Suppressor macrophage (primary cell): ENCODE measurements around the gene GRPEL2.

Experiments
- DNase-seq, 4 experiments: peaks; one replicate each; pipeline ENCODE4 v3.0.0-alpha.2; 2020 to 2022

GRPEL2 gene

GRCh38 chr5:149319174-149319573 lies 26.1 kb upstream of the GRPEL2 start:
- DNase-seq: no peak

- DNase-seq: peak in 1 of 4 experiments; percentile 29
Measured at GRCh38 chr5:149320791-149321330, 24.4 kb upstream of the GRPEL2 start.

- DNase-seq: no peak
Measured at GRCh38 chr5:149322518-149322917, 22.8 kb upstream of the GRPEL2 start.

GRCh38 chr5:149323210-149323609 lies 22.1 kb upstream of the GRPEL2 start:
- no peak for DNase-seq

- no peak for DNase-seq
Measured at GRCh38 chr5:149323621-149324205, 21.6 kb upstream of the GRPEL2 start.

DNA sequence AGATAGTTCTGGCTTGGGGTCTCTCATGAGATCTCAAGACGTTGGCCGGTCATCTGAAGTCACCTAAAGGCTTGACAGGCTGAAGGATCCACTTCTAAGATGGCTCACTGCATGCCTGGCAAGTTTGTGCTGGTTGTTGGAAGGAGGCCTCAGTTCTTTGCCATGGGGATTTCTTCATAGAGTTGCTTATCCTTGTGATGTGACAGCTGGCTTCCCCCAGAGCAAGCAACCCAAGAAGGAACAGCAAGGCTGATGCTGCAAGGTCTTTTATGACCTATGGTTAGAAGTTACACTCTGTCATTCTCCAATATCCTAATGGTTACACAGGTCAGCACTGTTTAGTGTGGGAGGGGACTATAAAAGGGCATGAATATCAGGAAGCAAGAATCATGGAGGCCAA lies 20.7 kb upstream of the GRPEL2 start:
- DNase-seq: peak in 2 of 4 experiments; percentile 11 to 26

DNA sequence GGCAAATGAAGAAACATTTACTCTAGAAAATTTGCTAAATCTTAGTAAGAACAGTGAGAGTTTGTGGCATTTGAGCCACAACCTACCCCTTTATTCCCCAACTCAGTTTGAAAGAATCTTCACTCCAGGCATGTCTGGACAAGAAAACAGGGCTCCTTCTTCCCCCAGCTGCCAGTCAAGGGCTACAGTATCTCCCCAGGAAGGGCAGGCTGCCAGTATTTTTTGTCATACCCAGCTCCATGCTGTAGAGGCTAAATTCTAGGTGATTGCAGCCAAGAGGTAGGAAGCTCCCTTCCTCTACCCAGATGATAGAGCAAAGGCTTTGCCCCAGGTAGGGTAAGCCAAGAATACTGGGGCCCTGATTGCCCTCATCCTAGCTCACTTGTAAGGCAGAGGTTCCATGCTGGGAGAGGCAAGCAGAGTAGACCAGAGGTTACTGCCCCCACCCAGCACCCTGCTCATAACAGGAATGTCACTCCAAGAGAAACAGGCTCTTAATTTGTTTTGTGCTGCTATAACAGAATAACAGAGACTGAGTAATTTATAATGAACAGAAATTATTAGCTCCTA lies 20.0 kb upstream of the GRPEL2 start:
- no peak for DNase-seq

DNA sequence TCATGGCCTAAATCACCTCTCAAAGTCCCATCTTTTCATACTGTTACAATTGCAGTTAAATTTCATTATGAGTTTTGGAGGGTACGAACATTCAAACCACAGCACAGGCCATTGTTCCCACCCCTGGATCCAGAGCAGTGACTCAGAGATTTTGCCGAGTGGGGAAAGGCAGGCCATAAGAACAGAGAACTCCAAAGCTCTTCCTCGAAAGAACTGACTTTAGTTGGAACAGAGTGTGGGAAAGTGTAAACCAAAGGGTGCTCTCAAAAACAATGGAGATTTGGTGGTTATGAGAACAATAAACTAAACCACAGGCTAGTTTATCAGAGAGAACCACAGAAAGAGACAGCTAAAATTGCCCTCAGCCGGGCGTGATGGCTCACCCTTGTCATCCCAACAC lies 19.4 kb upstream of the GRPEL2 start:
- DNase-seq: no peak

GRCh38 chr5:149326611-149327010 lies 18.7 kb upstream of the GRPEL2 start:
- DNase-seq: no peak

DNA sequence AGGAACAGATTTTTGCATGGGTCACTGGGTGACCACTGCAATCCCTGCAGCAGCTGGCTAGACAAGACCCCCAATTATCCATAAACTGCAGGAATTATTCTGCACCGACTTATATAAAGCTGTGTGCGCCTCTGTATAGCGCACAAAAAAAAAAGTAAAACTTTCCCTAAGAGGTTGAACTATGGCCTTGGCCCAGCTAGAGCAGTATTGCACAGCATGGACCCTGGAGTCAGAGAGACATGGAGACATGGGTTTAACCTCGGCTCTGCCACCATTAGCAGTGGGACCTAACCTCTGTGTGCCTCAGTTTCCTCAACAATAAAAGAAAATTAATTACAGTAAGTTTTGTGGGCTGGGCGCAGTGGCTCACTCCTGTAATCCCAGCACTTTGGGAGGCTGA lies 17.1 kb upstream of the GRPEL2 start:
- no peak for DNase-seq

DNA sequence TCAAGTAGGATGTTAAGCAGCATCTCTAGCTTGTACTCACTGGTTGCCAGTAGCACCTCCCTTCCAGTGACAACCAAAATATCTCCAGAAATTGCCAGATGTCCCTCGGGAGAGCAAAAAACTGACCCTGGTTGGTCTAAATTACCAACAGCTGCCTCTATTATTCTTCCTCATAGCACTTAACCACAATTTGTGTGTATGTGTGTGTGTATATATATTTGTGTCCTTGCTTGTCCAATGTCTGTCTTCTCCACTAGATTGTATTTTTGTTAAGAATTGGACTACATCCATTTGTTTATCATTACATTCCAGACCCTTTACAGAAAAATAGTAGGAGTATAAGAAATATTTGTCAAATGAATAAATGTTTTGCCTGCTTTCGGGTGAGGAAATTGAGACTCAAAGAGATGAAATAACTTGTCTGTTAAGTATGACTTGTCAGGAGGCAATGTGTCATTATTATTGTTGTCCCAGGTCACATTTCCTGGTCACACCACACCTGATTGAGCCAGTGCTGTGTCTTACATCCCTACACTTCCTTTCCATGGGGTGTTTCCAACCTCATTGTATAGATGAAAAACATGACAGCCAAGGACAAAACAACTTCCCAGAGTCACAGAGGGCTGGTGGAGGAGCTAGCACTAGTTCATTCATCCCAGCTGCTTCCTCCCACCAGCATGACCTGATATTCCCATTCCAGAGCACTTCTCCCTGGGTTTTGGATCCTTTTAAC lies 11.4 kb upstream of the GRPEL2 start:
- no peak for DNase-seq

GRCh38 chr5:149337736-149338135 lies 7.6 kb upstream of the GRPEL2 start:
- DNase-seq: no peak

DNA sequence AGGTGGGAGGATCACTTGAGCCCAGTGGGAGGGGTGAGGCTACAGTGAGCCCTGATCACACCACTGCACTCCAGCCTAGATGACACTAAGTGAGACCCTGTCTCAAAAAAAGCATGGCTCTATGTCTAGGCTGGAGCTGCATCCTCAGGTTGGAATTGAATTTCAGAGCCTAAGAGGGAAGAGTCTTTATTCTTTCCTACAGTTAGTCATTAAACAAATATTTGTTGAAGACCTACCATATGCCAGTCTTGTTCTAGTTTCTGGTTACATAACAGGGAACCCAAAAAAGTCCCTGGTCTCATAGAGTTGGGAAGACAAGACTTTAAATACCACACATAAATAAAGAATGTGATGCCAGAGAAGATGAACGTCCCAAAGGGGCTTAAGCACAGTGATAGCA lies 6.9 kb upstream of the GRPEL2 start:
- no peak for DNase-seq

GRCh38 chr5:149340920-149341319 lies 4.4 kb upstream of the GRPEL2 start:
- no peak for DNase-seq

DNA sequence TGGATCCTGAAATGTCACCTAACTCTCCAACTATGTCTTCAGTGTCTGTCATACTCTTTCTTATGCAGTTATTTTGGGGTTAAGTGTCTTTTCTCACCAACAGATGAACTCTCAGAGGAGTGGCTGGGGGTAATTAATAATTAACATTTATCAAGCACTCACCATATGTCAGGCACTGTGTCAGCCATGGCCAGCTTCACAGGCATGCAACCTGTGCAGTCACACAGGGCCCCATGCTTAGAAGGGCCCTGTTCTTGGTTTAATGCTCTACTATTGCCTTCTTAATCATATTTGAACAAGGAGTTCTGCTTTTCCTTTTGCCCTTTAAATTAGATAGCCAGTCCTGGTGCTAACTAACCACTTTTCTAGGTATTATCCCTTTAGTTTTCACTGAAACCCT lies 3.4 kb upstream of the GRPEL2 start:
- DNase-seq: no peak

DNA sequence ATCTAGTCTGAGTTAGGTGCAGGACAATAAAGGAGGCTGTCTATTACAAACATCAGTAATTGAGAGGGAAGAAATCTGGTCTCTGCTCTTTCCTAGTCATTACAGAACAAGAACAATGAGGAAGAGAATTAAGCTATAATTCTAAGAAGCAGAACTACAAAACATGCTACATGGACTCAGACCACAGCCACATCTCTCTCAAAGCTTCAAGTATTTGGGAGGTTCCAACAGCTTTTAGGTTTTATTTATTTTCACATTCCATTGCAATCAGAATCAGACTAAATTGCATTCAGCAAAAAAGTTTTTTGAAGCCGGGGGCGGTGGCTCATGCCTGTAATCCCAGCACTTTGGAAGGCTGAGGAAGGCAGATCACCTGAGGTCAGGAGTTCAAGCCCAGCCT lies 1.1 kb upstream of the GRPEL2 start:
- peak in 2 of 4 experiments; percentile 17 to 33 for DNase-seq

GRCh38 chr5:149345892-149346222 lies 558 bp downstream of the GRPEL2 start:
- DNase-seq: peak; percentile 16 to 51 (median 43)

GRCh38 chr5:149348518-149348917 lies 3.2 kb downstream of the GRPEL2 start:
- DNase-seq: no peak

DNA sequence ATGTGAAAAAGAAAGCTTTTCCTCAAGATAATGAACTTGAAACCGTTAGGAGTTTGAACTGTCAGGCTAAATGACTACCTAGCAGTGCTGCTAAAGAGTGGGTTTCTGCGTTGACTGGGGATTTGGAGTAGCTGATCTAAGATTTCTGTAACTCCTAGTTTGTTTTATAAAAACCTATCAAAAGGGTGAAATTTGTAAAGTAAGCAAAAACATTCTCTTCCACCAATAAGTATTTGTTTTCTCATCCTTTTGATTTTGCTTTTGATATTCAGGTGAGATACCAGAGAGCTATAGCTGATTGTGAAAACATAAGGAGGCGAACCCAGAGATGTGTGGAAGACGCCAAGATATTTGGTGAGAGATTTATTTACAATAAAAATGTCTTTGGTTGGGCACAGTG lies 4.1 kb downstream of the GRPEL2 start:
- DNase-seq: no peak

- no peak for DNase-seq
Measured at GRCh38 chr5:149352169-149352568, 6.9 kb downstream of the GRPEL2 start.

DNA sequence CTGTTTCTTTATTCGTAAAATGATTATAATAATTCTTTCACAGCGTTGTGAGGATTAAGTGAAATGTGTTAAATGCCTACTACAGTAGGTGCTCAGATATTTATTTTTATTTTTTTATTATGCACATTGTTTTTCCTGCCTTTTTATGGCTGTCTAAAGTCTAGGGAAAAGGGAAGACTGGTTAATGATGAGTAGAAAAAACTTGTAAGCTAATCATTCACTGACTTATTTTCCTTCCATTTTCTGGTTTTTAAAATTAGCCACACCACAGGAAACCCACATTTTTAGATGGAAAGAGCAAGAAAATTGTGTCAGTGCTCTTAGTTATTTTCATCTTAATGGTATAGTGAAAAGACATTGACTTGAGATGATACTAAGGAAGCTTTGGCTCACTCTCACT lies 8.6 kb downstream of the GRPEL2 start:
- DNase-seq: no peak

DNA sequence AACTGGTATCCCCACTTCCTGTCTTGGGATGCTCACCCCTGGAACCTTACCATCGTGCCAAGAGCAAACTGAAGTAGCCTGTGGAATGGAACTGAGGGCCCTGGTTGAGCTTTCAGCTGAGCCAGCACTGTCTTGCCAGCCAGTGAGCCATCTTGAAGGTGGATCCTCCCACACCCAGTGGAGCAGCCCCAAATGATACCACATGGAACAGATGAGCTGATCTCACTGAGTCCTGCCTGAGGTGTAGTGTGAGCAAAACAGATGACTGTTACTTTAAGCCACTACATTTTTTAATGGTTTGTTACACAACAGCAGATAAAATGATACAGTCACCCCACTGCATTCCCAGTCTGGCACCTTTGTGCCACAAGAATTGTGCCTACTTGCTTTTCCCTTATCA lies 10.4 kb downstream of the GRPEL2 start:
- no peak for DNase-seq

- DNase-seq: no peak
Measured at GRCh38 chr5:149356391-149356790, 11.1 kb downstream of the GRPEL2 start.
